PC-9 (cell line): ENCODE measurements around the gene ROBO1.

Source experiments
- CTCF ChIP-seq: fragments of 200-600 bp; sonication (generic); conservative IDR thresholded peaks from 2 replicates; pipeline ENCODE4 v1.6.1; 2017; ENCODE audit warnings: mixed run types, antibody characterized with exemption, mild to moderate bottlenecking, moderate library complexity
- EZH2 ChIP-seq: fragments of 200-600 bp; sonication (generic); IDR thresholded peaks from 2 replicates; pipeline ENCODE4 v1.8.0; 2017; ENCODE audit warnings: antibody characterized with exemption, low read depth

- TF ChIP-seq CTCF: no peak
- no peak for TF ChIP-seq EZH2
Observed at GRCh38 chr3:78605178-78605577, 1162.6 kb downstream of the ROBO1 start.
